Activated naive CD8-positive, alpha-beta T cell treated with anti-CD3 and anti-CD28 coated beads, Interleukin-2, amount 50 U/mL, for 16 hours (primary cell): ENCODE data around the gene FGFR4.

ENCODE experiments used
- DNase-seq: peaks from one replicate; pipeline ENCODE4 v3.0.0-alpha.2; 2020; ENCODE audit warnings: low read depth, low spot score

Gene FGFR4

GRCh38 chr5:177084175-177084574 is 2.5 kb upstream of the FGFR4 start:
- no peak for DNase-seq

- DNase-seq, result no peak
Measured at GRCh38 chr5:177085985-177086653, 596 bp upstream of the FGFR4 start.

GRCh38 chr5:177087398-177088005 is 787 bp downstream of the FGFR4 start:
- no peak for DNase-seq

- DNase-seq, result no peak
Measured at GRCh38 chr5:177089127-177089526, 2.4 kb downstream of the FGFR4 start.

GRCh38 chr5:177089825-177090641 is 3.3 kb downstream of the FGFR4 start:
- no peak for DNase-seq

- DNase-seq, result no peak
Measured at GRCh38 chr5:177090813-177091212, 4.1 kb downstream of the FGFR4 start.

- DNase-seq, result no peak
Measured at GRCh38 chr5:177091232-177091631, 4.5 kb downstream of the FGFR4 start.

- DNase-seq, result no peak
Measured at GRCh38 chr5:177092178-177093081, 5.7 kb downstream of the FGFR4 start.

- no peak for DNase-seq
Measured at GRCh38 chr5:177093082-177093712, 6.5 kb downstream of the FGFR4 start.

- DNase-seq, result no peak
Measured at GRCh38 chr5:177093803-177094202, 7.1 kb downstream of the FGFR4 start.

GRCh38 chr5:177094224-177095087 is 7.7 kb downstream of the FGFR4 start:
- no peak for DNase-seq

- no peak for DNase-seq
Measured at GRCh38 chr5:177095088-177095669, 8.5 kb downstream of the FGFR4 start.

- DNase-seq, result no peak
Measured at GRCh38 chr5:177096162-177097015, 9.7 kb downstream of the FGFR4 start.

GRCh38 chr5:177097016-177097985 is 10.6 kb downstream of the FGFR4 start:
- no peak for DNase-seq

GRCh38 chr5:177098120-177098469 is 11.4 kb downstream of the FGFR4 start:
- no peak for DNase-seq

- DNase-seq, result no peak
Measured at GRCh38 chr5:177098470-177099141, 11.9 kb downstream of the FGFR4 start.

- DNase-seq, result no peak
Measured at GRCh38 chr5:177099422-177100093, 12.8 kb downstream of the FGFR4 start.
